Measurements from ENCODE around the gene IGBP1. TPM values are rescaled to one million over a fixed set of nuclear protein-coding genes. Genes with fewer than 3 reads are reported as not detected.

Gene IGBP1
- total RNA-seq, 1 experiment from 2014 or later = 38.9 TPM

DNA sequence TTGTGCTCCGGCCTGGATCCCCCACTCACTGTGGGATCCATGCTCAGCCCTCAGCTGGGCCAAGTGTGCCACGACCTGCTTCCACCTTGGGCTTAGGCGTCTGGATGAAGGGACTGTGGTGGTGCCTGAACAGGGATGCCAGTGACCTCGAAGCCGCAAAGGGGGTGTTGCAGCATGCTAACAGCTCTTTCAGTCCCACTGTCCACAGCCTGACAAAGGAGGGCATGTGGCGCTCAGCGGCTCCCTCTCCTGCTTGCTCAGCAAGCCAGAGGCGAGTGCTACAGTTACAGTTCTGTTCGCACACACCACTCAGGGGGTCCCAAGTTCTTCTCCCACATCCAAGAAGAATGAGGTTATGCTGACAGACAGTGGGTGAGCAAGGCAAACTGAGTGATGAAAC is 5.2 kb upstream of the IGBP1 start (continued):
- TF ChIP-seq, protein P1, sequence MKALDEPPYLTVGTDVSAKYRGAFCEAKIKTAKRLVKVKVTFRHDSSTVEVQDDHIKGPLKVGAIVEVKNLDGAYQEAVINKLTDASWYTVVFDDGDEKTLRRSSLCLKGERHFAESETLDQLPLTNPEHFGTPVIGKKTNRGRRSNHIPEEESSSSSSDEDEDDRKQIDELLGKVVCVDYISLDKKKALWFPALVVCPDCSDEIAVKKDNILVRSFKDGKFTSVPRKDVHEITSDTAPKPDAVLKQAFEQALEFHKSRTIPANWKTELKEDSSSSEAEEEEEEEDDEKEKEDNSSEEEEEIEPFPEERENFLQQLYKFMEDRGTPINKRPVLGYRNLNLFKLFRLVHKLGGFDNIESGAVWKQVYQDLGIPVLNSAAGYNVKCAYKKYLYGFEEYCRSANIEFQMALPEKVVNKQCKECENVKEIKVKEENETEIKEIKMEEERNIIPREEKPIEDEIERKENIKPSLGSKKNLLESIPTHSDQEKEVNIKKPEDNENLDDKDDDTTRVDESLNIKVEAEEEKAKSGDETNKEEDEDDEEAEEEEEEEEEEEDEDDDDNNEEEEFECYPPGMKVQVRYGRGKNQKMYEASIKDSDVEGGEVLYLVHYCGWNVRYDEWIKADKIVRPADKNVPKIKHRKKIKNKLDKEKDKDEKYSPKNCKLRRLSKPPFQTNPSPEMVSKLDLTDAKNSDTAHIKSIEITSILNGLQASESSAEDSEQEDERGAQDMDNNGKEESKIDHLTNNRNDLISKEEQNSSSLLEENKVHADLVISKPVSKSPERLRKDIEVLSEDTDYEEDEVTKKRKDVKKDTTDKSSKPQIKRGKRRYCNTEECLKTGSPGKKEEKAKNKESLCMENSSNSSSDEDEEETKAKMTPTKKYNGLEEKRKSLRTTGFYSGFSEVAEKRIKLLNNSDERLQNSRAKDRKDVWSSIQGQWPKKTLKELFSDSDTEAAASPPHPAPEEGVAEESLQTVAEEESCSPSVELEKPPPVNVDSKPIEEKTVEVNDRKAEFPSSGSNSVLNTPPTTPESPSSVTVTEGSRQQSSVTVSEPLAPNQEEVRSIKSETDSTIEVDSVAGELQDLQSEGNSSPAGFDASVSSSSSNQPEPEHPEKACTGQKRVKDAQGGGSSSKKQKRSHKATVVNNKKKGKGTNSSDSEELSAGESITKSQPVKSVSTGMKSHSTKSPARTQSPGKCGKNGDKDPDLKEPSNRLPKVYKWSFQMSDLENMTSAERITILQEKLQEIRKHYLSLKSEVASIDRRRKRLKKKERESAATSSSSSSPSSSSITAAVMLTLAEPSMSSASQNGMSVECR (CRISPR knock-in tag; IDR thresholded peaks at IDR 0.05; ENCODE audit: borderline replicate concordance) = no peak
- TF ChIP-seq TCF7 (CRISPR knock-in tag; IDR thresholded peaks at IDR 0.05; ENCODE audit: low read depth) (no peak), MXD4 (CRISPR knock-in tag; IDR thresholded peaks at IDR 0.05; ENCODE audit: borderline replicate concordance) (no peak), CREM (CRISPR knock-in tag; IDR thresholded peaks at IDR 0.05) (no peak), ZNF232 (CRISPR knock-in tag; IDR thresholded peaks at IDR 0.05) (no peak), ZNF423 (CRISPR knock-in tag; IDR thresholded peaks at IDR 0.05) (no peak), NR2C2 (CRISPR knock-in tag; IDR thresholded peaks at IDR 0.05) (no peak), GABPB1 (CRISPR knock-in tag; IDR thresholded peaks at IDR 0.05) (no peak), NFYB (CRISPR knock-in tag; conservative IDR thresholded peaks at IDR 0.05; ENCODE audit: low read depth) (no peak), ELF4 (CRISPR knock-in tag; IDR thresholded peaks at IDR 0.05; ENCODE audit: low read depth) (no peak), NR1H2 (CRISPR knock-in tag; IDR thresholded peaks at IDR 0.05) (no peak)
- TF ChIP-seq, protein P2, sequence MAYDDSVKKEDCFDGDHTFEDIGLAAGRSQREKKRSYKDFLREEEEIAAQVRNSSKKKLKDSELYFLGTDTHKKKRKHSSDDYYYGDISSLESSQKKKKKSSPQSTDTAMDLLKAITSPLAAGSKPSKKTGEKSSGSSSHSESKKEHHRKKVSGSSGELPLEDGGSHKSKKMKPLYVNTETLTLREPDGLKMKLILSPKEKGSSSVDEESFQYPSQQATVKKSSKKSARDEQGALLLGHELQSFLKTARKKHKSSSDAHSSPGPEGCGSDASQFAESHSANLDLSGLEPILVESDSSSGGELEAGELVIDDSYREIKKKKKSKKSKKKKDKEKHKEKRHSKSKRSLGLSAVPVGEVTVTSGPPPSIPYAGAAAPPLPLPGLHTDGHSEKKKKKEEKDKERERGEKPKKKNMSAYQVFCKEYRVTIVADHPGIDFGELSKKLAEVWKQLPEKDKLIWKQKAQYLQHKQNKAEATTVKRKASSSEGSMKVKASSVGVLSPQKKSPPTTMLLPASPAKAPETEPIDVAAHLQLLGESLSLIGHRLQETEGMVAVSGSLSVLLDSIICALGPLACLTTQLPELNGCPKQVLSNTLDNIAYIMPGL (CRISPR knock-in tag; IDR thresholded peaks at IDR 0.05) = no peak
- TF ChIP-seq, protein P3, sequence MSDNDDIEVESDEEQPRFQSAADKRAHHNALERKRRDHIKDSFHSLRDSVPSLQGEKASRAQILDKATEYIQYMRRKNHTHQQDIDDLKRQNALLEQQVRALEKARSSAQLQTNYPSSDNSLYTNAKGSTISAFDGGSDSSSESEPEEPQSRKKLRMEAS (CRISPR knock-in tag; IDR thresholded peaks at IDR 0.05) = peak; percentile 48; the same call in 1 of the 2 replicates

DNA sequence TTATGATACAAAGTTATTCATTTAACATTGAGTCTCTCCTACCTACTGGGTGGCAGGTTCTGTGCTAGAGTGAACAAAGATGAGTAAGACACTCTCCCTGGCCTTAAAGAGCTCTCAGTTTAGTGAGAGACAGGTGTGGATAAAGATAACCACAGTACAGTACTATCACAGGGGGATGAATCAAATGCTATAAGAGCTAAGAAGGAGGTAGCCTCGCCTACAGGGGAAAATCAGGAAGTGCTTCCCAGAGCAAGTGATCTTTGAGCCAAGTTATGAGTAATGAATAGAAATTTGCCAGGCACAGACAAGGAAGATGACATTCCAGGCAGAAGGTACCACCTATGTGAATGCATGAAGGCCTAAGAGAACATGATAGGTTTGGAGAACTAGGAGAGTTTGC is 3.4 kb upstream of the IGBP1 start:
- H3K27ac Mint-ChIP-seq = peak overlapping the region; percentile 86
- peaks cover 2% of the 10 kb centered on the region; the same call in 1 of the 2 replicates for H3K36me3 Mint-ChIP-seq
- TF ChIP-seq CREM (CRISPR knock-in tag; IDR thresholded peaks at IDR 0.05) (no peak), IRF2 (CRISPR knock-in tag; IDR thresholded peaks at IDR 0.05; ENCODE audit: borderline replicate concordance, low read depth) (no peak), ZNF263 (CRISPR knock-in tag; IDR thresholded peaks at IDR 0.05; ENCODE audit: low read depth) (no peak), SMAD3 (CRISPR knock-in tag; IDR thresholded peaks at IDR 0.05; ENCODE audit: borderline replicate concordance) (no peak), NR1H2 (CRISPR knock-in tag; IDR thresholded peaks at IDR 0.05) (no peak), RELA (CRISPR knock-in tag; IDR thresholded peaks at IDR 0.05; ENCODE audit: borderline replicate concordance) (no peak), MYBL2 (CRISPR knock-in tag; IDR thresholded peaks at IDR 0.05) (no peak), ZNF671 (CRISPR knock-in tag; IDR thresholded peaks at IDR 0.05) (no peak)
- TF ChIP-seq, protein P4, sequence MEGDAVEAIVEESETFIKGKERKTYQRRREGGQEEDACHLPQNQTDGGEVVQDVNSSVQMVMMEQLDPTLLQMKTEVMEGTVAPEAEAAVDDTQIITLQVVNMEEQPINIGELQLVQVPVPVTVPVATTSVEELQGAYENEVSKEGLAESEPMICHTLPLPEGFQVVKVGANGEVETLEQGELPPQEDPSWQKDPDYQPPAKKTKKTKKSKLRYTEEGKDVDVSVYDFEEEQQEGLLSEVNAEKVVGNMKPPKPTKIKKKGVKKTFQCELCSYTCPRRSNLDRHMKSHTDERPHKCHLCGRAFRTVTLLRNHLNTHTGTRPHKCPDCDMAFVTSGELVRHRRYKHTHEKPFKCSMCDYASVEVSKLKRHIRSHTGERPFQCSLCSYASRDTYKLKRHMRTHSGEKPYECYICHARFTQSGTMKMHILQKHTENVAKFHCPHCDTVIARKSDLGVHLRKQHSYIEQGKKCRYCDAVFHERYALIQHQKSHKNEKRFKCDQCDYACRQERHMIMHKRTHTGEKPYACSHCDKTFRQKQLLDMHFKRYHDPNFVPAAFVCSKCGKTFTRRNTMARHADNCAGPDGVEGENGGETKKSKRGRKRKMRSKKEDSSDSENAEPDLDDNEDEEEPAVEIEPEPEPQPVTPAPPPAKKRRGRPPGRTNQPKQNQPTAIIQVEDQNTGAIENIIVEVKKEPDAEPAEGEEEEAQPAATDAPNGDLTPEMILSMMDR (IDR thresholded peaks at IDR 0.05) = no peak
- TF ChIP-seq, protein P5, sequence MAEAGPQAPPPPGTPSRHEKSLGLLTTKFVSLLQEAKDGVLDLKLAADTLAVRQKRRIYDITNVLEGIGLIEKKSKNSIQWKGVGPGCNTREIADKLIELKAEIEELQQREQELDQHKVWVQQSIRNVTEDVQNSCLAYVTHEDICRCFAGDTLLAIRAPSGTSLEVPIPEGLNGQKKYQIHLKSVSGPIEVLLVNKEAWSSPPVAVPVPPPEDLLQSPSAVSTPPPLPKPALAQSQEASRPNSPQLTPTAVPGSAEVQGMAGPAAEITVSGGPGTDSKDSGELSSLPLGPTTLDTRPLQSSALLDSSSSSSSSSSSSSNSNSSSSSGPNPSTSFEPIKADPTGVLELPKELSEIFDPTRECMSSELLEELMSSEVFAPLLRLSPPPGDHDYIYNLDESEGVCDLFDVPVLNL (CRISPR knock-in tag; IDR thresholded peaks at IDR 0.05; ENCODE audit: borderline replicate concordance, low read depth) = no peak
- TF ChIP-seq, protein P6, sequence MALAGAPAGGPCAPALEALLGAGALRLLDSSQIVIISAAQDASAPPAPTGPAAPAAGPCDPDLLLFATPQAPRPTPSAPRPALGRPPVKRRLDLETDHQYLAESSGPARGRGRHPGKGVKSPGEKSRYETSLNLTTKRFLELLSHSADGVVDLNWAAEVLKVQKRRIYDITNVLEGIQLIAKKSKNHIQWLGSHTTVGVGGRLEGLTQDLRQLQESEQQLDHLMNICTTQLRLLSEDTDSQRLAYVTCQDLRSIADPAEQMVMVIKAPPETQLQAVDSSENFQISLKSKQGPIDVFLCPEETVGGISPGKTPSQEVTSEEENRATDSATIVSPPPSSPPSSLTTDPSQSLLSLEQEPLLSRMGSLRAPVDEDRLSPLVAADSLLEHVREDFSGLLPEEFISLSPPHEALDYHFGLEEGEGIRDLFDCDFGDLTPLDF (CRISPR knock-in tag; IDR thresholded peaks at IDR 0.05) = no peak
- TF ChIP-seq, protein P7, sequence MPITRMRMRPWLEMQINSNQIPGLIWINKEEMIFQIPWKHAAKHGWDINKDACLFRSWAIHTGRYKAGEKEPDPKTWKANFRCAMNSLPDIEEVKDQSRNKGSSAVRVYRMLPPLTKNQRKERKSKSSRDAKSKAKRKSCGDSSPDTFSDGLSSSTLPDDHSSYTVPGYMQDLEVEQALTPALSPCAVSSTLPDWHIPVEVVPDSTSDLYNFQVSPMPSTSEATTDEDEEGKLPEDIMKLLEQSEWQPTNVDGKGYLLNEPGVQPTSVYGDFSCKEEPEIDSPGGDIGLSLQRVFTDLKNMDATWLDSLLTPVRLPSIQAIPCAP (CRISPR knock-in tag; IDR thresholded peaks at IDR 0.05) = no peak

More for the DNA sequence above, 3.4 kb upstream of the IGBP1 start:
- ATAC-seq = no peak
- Mint-ChIP-seq H3K4me3 (no peak overlapping the region; the same call in 1 of the 2 replicates), H3K9me3 (no peaks in the 10 kb centered on the region), H3K27me3 (ENCODE audit: low read depth) (no peaks in the 10 kb centered on the region), H3K4me1 (peaks cover 38% of the 10 kb centered on the region)
- POLR2A ChIA-PET = no interaction called here
- CTCF ChIA-PET = interaction anchor here (1.0 to 1.3 kb wide), 2 partner anchors 32 to 96 kb away, joined by 4 to 6 read pairs; no protein-coding TSS in a partner anchor
- DNase-seq (ENCODE audit: low spot score) = no peak

All from WTC11 (cell line).